GM11168 (cell line): ENCODE measurements around the gene SCRG1.

Experiments
- in situ Hi-C: fragments of 300-500 bp; cut with MboI; formaldehyde crosslinking; loops from one replicate; pipeline ENCODE4 v1.12.0; 2022; ENCODE audit warnings: low sequenced_read_pairs; ENCODE audit not compliant: unreplicated experiment

SCRG1 gene

DNA sequence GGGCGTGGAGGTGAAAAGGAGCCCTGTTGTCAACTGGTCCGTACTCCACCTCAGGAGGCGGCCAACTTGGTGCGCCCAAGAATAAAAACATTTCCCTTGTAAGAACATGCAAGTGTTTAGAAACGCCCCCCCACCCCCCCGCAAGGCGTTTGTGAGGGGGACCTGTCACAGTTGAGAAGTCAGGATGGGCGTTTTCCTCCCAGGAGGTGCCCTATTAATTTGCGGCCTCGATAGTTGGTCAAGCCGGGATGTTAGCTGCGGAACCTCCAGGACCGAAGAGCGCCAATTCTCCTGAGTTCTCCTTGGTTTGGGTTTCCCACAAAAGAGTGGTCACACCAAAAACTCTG, 28.8 kb downstream of the SCRG1 start:
- in situ Hi-C loops = no loop called here

DNA sequence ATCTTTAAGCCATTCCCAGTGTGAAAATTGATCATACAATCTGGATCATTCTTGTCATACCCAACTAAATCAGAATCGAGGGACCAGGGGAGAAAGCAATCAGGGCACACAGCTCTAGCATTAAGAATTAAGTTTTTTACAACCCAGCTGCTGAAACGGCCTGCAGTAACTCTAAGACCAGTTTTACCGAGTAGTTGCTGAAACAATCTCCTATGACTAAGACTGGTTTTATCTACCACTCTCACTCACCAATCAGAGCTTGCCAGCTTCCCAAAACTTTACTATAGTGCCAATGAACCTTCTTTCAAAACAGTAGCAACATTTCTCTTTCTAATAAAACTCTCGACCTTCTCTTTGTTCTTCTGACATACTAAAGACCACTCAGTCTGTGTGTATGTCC, 31.0 kb downstream of the SCRG1 start:
- in situ Hi-C loops = no loop called here

DNA sequence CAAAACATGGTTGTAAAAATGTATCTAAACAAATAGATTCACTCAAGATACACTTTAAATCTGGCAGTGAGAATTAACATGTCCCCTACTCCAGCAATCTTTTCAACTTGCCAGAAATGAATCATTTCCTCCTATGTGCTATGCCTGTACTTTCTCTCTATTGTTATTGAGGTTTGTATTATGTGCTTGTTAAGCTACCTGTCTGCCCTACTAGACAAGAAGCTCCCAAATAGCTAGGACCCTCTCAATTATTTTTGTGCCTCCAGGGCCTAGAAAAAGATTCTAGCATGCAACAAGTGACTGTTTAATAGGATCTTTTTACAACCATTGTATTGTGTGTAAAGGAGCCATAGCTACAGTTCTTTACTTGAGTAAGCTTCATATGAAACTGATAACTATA, 31.6 kb downstream of the SCRG1 start:
- in situ Hi-C loops = no loop called here

DNA sequence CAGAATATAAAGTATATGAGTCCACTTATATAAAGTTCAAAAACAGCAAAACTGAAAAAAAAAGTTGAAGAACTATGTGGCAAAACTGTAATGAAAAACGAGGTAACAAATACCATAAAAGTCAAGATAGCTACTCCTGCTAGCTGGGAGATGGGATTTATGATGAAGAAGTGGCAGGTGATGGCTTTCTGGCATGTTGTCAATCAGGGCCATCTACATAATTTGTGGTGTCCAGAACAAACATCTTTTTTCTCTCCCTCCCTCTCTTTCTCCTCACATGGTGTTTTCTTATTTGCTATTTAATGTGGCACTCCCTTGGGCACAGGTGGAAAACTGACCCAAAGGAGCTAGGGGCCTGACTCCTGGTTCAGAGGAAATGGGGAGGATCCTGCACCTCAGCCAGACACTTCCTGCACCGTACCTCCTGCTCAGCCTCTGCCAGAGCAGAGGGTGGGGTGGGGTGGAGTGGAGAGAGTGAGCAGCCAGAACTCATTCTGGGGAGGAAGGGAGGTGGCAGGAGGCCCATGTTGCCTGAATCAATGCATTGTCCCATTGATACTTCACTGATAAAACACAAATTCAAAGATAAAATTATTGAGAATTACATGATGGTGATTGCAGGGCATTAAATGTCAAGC, 33.4 kb downstream of the SCRG1 start:
- in situ Hi-C loops = no loop called here

DNA sequence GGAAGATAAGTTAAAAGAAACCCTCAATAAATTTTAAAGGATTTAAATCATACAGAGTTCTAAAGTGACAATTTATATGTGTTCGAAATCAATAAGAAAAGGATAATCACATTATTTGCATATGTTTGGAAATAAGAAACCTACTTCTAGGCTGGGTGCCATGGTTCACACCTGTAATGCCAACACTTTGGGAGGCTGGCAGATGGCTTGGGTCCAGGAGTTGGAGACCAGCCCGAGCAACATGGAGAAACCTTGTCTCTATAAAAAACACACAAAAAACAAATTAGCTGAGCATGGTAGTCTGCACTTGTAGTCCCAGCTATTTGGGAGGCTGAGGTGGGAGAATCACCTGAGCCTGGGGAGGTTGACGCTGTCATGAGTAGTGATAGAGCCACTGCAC, 36.2 kb downstream of the SCRG1 start:
- in situ Hi-C loops = no loop called here

DNA sequence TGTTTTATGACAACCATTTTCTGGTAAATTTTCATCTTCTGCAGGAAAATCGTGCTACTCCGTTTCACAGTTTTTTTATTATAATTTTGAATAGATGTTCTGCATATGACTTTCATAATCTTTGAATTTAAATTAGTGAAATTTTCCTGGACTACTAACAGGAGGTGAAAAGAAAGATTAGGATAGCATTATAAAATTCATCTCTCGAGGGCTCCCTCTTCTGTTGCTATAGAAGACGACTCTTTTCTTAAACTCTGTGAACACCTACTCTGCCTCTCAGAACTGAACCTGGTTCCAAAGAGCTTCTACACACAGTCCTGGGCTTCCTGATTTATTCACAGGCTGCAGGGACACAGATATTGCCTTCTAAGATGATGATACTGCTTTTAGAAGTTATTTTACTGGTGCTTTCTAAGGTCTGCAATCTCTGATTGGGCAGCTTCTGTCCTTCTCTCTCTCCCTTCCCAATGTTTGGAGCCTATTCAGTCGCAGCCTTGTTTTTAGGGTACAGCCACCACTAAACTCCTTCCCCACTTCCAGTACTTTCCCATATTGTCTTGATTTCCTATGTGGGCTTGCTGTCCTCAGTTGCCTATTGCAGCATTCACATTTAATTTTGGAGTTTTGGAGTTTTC, 38.2 kb downstream of the SCRG1 start:
- in situ Hi-C loops = no loop called here

DNA sequence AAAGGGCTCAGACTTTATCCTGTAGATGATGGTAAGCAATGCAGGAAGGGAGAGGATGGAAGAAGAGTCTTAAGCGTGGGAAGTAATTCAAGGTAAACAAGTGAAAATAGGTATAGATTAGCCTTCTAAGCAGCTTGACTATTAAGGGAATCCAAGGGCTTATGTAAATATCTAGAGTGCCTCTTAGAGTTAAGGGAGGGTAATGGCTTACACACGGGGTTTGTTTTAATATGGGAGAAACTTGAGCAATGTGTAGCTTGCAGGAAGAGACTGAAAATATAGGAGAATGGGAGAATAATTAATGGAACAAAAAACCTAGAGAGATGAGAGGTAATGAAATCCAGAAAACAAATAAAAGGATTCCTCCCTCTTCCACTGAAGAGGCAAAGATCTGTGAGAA, 41.0 kb downstream of the SCRG1 start:
- in situ Hi-C loops = no loop called here

DNA sequence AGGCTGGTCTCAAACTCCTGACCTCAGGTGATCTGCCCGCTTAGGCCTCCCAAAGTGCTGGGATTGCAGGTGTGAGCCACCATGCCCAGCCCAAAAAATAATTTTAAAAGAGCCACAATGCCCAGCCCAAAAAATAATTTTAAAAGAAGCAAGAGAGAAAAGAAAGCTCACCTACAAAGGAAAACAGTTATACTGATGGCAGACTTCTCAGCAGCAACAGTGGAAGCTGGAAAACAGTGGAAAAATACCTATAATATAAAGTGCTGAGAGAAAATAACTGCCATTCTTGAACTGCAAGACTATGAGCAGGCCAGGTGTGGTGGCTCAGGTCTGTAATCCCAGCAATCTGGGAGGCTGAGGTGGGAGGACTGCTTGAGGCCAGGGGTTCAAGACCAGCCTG, 51.4 kb downstream of the SCRG1 start:
- in situ Hi-C loops = no loop called here

DNA sequence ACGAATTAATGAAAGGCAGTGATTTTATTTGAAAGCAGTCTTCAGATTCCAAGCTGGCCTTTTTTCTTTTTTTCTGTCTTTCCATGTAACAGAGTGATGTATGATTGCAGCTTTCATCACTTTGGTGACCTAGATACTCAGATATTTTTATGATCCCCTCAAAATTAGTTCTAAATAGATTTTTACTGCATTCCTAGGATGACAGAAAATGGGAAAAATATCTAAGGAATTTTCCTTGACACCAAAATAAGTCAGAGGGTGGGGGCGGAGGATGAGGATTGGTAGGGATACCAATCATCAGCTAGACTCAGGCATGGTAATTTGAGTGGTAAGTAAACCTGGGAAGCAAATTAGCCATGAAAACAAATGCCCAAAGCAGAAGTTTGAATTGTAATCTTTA, 52.8 kb downstream of the SCRG1 start:
- in situ Hi-C loops = no loop called here

DNA sequence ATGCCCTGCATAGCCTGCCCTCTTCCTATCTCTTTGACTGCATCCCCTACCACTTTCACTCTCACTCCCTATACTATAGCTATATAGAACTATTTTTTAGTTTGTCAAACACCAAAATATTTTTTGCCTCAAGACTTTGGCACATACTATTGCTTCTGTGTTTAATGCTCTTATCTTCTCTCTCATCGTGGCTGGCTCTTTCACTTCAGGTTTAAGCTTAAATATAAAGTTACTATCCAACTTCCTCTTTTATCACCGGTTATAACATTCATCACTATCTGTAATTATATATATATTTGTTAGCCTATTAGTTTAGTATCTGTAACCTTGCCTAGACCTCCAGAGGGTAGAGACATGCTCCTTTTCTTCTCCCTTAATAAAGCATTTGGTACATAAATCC, 53.3 kb downstream of the SCRG1 start:
- in situ Hi-C loops = no loop called here

DNA sequence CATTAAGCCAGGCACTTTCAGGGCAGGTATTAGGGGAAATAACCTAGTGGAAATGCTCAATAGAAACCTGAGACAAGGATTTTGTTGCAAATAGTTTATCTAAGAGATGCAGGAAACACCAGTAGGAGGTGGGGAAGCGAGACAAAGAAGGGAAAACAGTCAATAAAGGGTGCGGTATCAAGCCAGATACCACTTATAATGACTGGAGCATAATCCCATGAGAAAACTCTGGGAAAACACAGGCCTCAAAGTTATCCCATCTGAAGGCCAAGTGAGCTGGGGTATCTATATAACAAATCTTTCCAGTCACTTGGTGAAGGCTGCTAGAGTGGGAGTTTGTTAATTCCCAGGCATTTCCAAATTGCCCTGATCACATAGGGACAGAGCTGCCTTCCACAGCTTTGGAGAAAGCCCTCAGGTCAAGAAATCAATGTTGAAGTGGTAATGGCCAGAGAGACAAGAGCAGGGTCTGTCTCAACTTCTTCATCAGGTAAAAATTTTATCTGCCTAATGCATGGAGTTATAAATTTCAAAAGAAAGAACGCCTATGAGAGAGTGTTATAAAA, 55.0 kb downstream of the SCRG1 start:
- in situ Hi-C loops = no loop called here

DNA sequence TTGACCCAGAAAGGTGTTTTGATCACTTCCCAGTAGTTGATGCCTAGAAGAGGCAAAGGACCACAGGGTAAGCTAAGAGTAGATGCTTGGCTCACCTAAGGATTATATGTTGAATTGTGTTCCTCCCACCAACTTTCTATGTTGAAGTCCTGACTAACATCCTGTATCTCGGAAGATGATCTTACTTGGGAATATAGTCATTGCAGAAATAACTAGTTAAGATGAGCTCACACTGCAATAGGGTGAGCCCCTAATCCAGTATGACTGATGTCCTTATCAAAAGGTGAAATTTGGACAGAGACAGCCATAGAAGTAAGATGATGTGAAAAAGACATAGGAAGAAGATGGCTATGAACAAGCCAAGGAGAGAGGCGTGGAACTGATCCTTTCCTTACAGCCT, 61.5 kb downstream of the SCRG1 start:
- in situ Hi-C loops = no loop called here

DNA sequence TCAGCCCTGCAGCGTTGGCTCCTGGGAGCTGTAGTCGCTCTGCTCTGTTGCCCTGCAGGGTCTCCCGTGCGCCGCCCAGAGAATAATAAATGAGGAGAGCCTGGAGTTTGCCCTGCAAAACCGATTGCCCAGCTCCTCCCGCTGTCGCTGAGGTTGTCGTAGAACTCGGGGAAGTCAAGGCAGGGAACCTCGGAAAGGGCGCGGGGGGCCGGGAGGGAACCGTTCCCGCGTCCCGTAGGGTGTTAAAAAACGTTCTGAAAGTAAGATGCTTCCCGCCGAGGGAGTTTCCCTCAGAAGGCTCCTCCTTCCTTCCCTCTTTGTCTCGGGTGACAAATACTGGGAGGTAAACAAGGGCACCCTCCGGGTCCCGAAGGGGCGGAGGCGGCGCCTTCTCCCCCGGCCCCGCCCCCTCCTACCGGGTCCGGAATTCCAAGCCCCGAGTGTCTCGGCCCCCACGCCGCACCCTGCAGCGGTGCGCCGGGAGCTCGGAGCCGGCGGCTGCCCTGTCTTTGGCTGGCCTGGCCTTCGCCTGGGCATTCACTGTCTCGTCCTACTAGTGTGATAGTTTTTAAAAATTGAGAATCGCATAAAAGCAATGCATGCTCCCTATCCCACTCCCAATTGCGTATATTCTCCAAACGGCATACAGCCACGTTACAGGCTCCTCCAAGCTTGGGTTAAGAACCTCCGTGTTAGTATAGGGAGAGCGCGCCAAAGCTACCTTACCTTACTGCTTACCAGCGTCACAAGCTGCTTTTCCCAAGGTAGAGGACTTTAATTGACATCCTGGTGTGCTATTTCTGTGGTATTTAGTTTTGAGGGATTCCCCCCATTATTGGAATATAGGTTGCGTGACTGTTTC, 63.8 kb downstream of the SCRG1 start:
- in situ Hi-C loops = no loop called here
